K562 (cell line): ENCODE data around the gene DGKE. TPM values are rescaled to one million over a fixed set of nuclear protein-coding genes. Genes with fewer than 3 reads are reported as not detected.
A peak's percentile ranks its signal among the peaks of the same experiment; 100 is the strongest.

Source experiments
- HDAC1 ChIP-seq, 2 experiments: fragments of 450-650 bp; IDR thresholded peaks; 2 replicates each; pipeline ENCODE4 v1.6.1; 2016 to 2017; ENCODE audit warnings: inconsistent platforms in 1 of 2, mild to moderate bottlenecking in 1 of 2, moderate library complexity in 1 of 2
- HMG20B ChIP-seq: fragments of 250-450 bp; sonication (Bioruptor Pico); IDR thresholded peaks from 2 replicates; pipeline ENCODE4 v1.5.0; 2021; ENCODE audit warnings: mild to moderate bottlenecking
- NCOA6 ChIP-seq: fragments of 450-650 bp; IDR thresholded peaks from 2 replicates; pipeline ENCODE4 v1.6.1; 2017; ENCODE audit warnings: mild to moderate bottlenecking
- POLR2AphosphoS5 ChIP-seq: IDR thresholded peaks from 2 replicates; pipeline ENCODE4 v1.6.1; 2011; ENCODE audit warnings: mild to moderate bottlenecking, low read depth, low read length, moderate library complexity; ENCODE audit not compliant: control insufficient read depth, insufficient read depth
- RBM34 ChIP-seq: fragments of 200-400 bp; formaldehyde crosslinking; IDR thresholded peaks from 2 replicates; pipeline ENCODE4 v1.6.1; 2018; ENCODE audit warnings: low read length, borderline replicate concordance; ENCODE audit not compliant: insufficient read depth
- REST ChIP-seq, 2 experiments: fragments of 450-650 bp; formaldehyde crosslinking in 1 of 2; IDR thresholded peaks; 2 replicates each; pipeline versions ENCODE4 v1.4.0 to v1.6.1; 2014 to 2020; ENCODE audit warnings: mild to moderate bottlenecking in 2 of 2, borderline replicate concordance in 1 of 2, low read depth in 1 of 2
- TBL1XR1 ChIP-seq, 2 experiments: IDR thresholded peaks; 2 replicates each; pipeline ENCODE4 v1.6.1; 2012; ENCODE audit warnings: improper control_type of control experiment in 2 of 2, low read length in 2 of 2, mild to moderate bottlenecking in 1 of 2
- polyA plus RNA-seq, 8 experiments: library from polyadenylated mRNA; depleted of rRNA in 4 of 8; stranded (reverse) in 5 of 8; unstranded in 3 of 8; fragments of >200 nt; fragmentation: Nextera tagmentation in 2 of 8; fragmentation: Illumina TruSeq in 1 of 8; extraction: Ambion mirVana in 2 of 8; extraction: Trizol in 1 of 8; gene quantifications; 2 replicates each; pipeline versions ENCODE4 v1.2.1 to v1.2.3, GENCODE V29; 2011 to 2014; ENCODE audit warnings: inconsistent platforms in 1 of 8, missing spikeins in 1 of 8
- total RNA-seq, 7 experiments: library from RNA; depleted of rRNA in 6 of 7; stranded (reverse); fragments of >200 nt in 6 of 7; fragmentation: Illumina TruSeq in 2 of 7; extraction: Trizol in 2 of 7; gene quantifications; 2 replicates each; pipeline versions ENCODE4 v1.2.1 to v1.2.3, GENCODE V29; 2011 to 2021; ENCODE audit warnings: low replicate concordance in 1 of 7

The DGKE gene
- total and polyA plus RNA-seq, 9 of the 15 experiments (the other 6 are each of a cell fraction or from before 2014, with no cell fraction given), result 1.3 to 9.9 (median 5.9) TPM

- TF ChIP-seq REST (IDR thresholded peaks at IDR 0.05; ENCODE audit: borderline replicate concordance) (no peak), REST (CRISPR knock-in tag; IDR thresholded peaks at IDR 0.05; ENCODE audit: low read depth) (0 out of 2 replicates have a peak, but pooled peaks have one; percentile 45), POLR2AphosphoS5 (no peak), RBM34 (peak; percentile 91; the same call in 1 of the 2 replicates), HDAC1 (IDR thresholded peaks at IDR 0.05) (peak in 1 of 2 experiments; percentile 53; a peak in 2 of 4 replicates), HMG20B (CRISPR knock-in tag) (no peak), NCOA6 (no peak; the same call in 1 of the 2 replicates), TBL1XR1 (IDR thresholded peaks at IDR 0.05; ENCODE audit: low read length in 2 of 2) (no peak)
Observed at GRCh38 chr17:56834380-56835263, 671 bp downstream of the DGKE start (continued).
